Pons (tissue), 1 donor: ENCODE measurements around the gene UBE2J2.

Experiments
- DNase-seq: peaks from one replicate; pipeline ENCODE4 v3.0.0-alpha.2; 2016; ENCODE audit warnings: low spot score

The UBE2J2 gene

DNA sequence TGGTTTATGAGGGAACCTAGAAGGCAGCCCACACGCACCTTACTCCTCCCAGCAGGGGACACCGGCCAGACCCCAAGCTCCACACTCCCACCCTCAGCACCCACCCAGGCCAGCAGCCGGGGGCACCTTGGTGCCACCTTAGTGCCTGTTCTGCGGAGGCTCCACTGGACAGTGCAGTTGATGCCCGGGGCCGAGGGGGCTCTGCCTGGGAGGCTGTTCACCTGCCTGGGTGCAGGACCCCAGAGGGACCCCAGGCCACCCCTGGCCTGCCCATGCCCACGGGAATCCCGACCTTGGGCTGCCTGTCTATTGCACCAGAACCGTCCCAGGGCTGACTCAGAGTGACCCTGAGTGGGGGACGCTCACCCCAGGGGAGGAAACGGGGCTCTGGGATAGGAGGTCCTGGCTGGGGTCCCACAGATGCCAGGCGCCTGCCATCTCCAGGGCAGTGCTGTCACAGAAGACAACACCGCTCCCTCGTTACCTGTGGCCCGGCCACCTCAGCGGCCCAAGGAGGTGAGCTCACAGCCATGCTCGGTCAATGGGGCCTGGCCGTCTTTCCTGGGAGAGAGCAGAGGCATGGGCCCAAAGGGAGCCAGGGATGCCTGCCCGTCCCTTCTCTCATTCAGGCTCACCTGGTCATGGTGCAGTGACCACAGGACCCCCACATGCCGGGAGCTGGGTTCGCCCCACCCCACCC, 7.3 kb upstream of the UBE2J2 start:
- no peak for DNase-seq

DNA sequence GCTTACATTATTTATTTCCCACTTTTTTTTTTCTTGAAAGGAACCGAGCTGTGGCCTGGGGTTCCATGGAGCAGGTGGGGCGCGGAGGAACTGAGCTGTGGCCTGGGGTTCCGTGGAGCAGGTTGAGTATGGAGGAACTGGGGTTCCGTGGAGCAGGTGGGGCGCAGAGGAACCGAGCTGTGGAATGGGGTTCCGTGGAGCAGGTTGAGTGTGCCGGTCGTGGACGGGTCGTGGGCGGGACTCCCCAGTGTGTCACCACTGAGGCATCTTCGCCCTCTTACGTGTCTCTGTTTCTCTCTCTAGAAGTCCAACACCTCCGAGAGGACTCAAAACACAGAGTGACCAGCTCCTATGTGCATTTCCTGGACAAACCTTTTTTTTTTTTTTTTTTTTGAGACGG, 5.4 kb upstream of the UBE2J2 start:
- no peak for DNase-seq

DNA sequence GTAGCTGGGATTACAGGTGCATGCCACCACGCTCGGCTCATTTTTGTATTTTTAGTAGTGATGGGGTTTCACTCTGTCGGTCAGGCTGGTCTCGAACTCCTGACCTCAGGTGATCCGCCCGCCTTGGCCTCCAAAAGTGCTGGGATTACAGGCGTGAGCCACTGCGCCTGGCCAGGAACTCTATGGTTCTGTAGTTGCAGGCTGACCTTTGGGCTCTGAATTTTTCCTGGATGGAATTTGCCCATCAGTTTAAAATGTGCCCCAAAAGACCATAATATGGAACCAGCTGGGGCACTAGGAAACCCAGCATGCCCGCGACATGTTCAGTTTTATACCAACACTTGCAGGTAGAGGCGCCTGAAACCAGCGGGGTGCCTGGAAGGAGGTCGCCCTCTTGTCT, 5.0 kb upstream of the UBE2J2 start:
- DNase-seq, result no peak

DNA sequence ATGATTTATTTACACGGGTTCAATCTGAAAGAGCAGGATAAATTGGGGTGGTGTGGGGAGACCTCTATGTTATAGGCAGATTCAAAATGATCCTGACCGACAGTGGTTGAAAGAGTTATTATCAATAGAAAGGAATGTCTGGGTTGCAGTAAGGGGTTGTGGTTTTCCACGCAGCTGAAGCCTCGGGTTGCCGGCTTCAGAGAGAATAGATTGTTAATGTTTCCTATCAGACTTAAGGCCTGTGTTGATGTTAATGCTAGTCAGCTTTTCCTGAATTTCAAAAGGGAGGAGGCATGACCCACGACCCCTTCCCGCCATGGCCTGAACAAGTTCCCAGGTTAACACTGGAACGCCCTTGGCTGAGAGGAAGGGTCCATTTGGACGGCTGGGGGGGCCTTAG, 2.2 kb upstream of the UBE2J2 start:
- no peak for DNase-seq

DNA sequence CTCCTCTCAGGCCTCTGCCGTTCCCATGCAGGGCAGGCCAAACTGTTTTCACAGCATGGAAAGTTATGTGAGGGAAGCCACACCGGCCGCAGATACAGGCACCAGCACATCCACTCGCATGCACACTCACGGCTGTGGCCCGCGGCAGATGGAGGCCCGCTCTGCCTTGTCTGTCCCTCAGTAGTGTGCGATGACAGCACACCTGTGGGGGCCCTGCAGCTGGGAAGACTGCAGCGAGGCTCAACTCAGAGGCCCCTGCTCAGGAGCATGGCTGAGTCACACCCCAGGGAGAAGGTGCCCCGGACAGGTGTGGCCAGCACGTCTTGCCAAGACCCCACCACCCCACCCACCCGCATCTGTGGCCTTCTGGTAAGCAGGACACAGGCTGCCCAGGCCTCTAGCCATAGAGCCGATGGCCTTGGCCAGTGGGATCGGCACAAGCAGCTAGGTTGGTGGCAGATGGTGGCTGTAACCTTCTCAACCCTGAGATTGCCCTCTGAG, 1.3 kb upstream of the UBE2J2 start:
- DNase-seq, result no peak

DNA sequence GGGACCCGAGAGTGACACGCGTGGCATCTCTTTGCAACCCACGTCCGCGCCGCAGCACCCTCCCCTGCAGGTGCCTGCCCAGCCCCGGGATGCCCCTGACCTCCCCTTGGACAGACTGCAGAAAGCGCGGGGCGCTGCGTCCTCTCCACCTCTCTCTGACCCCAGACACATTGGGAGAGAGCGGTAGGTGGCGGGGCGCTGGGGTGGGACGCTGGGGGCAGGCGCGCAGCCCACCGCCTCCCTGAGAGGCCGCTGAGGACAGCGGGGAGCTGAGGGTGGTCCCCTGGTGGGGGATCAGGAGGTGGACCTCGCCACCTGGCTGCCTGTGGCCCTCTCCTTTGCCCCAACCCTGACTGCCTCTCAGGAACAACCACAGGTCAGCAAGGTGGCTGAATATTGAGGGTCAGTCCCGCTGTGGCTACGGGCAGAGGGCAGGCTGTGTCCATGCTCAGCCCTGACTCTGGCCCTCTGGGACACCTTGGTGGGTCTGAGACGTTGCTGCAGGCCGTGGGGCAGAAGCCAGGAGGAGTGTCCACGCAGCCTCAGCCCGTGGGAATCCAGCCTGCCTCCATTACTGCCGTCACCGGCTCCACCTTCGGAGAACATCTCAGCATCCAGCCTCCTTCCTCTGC, 761 bp upstream of the UBE2J2 start:
- no peak for DNase-seq

DNA sequence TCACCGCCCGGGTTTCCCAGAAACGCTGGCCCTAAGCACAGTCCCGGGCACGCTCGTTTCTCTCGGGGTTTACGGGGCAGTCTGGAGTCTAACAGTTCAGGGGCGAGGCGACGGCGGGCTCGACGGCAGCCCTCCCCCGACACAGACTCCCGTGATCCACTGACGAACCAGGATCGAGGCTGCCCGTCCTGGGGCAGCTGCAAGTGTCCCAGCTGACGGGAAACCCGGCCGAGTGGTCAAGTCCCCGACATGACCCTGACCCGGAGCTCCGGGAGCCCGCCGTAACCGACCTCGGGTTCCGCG, 494 bp downstream of the UBE2J2 start:
- no peak for DNase-seq

DNA sequence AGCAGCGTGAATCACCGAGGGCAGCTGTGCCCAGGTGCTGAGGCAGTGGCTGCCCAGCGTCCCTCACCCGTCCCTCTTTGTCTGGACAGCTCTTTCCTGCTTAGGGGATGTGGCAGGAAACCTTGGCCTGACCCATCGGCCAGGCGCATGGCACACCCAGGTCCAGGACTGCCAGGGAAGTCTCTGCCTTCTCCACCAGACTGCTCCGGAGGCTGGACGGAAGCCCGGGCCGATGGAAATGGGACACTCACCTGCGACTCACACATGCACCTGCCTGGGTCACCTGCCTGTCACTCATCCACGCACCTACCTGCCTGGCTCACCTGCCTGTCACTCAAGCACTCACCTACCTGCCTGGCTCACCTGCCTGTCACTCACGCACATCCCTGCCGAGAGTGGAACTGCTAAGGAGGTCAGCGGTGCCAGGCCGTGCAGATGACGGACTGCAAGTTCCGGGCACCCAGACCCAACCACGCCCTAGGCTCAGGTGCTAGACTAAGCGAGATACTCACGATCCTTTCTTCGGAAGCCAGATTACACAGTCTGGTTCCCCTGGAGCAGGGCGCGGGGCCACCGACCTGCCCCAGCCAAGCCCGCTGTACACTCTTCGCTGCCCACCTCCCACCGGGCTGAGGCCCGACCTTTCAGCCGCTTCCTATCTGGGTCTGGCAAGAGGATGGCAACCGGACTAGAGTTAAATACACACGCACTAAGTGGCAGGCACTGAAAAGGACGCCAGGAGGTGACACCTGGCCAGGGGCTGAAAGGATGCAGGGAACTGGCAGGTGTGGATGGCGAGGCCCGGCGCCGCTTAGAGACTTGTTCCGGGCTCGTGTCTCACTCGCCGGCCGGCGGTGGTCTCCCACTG, 1.1 kb downstream of the UBE2J2 start:
- no peak for DNase-seq

DNA sequence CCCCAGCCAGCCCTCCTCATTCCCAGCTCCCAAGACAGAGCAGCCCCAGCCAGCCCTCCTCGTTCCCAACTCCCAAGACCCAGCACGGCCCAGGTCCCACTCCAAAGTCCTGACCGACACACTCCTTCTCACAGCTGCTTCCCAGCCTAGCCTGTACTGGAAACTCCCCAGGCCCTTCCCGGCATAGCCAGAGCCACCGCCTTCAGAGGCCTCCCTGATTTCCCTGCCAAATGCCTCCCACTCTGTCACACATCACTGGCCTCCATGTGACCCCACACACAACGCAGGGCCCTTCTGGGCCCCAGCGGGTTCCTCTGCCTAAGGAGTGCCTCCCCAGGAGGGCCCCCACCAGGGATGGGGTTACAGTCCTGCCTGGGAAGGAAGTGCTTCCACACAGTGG, 2.8 kb downstream of the UBE2J2 start:
- no peak for DNase-seq

DNA sequence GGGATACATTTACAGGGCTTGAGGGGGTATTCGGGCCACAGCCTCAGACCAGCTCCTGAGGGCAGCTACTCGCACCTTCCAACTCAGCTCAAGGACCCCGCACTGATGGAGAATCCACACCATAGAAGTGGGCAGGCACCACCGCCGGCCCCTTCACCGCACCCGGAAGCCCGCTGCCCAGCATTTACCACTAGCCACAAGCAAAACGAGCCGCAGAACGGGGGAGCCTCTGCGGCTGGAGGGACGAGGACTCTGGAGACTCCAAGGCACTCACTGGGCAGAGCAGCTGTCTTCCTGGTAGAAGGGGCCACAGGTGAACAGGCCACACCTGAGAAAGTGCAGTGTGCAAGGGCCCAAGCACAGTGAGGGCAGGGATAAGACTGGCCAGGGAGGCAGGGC, 5.4 kb downstream of the UBE2J2 start:
- no peak for DNase-seq

DNA sequence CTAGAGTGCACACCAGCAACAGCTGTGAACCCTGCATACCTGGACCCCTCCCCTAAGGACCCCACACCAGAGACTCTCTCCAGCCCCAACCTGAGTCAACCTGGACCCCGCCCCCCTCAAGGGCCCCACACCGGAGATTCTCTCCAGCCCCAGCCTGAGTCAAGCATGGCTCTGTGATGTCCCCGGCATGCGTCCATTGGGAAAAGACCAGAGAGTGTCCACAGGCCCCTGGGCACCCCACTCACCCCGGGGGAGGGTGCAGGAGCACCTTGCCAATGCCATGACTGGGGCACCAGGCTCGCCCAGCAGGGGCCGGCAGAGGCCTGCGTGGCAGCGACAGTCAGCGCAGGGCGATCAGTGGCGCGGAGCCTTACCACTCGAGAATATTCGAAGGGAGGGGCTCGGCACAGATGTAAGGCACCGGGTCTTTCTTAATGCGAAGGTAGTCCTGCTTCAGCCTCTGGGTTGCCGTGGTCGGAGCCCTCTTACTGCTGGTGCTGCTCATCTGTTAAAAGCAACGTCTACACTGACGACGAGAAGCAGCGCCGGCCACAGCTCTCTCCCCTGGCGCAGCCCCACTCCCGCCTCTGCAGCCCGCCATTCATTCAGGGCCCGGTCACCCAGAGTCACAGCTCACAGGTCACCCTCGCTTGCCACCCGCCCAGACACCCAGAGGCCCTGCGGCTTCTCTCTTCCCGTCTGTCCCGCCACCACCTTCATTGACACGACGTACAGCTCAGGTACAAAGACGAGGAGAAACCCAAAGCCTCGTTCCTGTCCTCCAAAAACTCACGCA, 6.0 kb downstream of the UBE2J2 start:
- DNase-seq, result no peak

DNA sequence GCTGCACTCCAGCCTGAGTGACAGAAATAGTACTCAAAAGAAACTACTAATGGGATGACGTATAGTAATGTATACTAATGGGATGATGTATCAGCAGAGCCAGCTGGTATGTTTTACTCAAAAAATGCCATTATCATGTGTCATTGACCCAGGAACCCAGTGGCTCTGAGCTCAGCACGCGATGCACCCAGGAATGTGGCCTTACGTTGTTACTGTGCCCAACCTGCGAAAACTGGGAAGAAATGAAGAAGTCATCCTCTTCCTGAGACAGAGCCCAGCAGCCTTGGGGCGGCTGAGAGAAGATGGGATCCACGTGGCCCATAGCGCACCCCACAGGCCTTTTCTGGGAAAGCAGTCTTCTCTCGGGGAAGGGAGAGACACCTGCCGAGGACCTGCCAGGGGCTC, 8.8 kb downstream of the UBE2J2 start:
- DNase-seq, result no peak

DNA sequence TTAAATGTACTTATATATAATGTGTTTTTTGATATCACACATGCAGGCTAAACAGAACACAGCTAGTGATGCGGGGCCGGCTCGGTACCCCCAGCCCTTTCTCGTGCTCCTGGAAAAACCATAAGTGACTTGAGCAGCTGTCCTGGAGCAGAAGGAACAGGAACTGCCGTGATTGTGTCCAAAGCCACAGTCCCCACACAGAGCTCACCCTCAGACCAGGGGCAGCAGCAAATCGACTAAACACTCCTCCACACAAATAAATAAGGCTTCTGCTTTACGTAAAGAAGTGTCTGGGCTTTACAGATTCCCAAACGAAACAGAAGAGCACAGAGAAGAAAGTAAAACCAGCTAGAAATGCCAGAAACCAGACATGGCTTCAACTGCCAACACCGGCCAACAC, 9.6 kb downstream of the UBE2J2 start:
- DNase-seq, result no peak

DNA sequence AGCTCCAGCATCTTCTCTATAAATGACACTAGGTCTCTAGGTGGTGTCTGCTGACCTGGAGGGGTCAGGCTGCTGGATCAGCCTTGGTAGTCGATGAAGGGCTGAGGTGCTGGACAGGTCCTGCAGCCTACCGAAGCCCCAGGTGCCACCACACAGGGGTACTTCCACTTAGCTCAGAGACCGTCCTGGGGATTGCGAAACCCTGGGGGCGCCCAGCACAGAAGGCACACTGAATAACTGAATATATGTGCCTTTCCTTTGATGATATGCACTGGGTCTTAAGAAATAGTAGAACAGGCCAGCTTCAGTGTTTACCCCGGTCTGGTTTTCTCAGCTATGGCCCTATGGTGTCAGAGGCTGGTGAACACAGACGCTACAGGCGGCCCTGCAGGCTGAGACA, 10.9 kb downstream of the UBE2J2 start:
- DNase-seq, result no peak

DNA sequence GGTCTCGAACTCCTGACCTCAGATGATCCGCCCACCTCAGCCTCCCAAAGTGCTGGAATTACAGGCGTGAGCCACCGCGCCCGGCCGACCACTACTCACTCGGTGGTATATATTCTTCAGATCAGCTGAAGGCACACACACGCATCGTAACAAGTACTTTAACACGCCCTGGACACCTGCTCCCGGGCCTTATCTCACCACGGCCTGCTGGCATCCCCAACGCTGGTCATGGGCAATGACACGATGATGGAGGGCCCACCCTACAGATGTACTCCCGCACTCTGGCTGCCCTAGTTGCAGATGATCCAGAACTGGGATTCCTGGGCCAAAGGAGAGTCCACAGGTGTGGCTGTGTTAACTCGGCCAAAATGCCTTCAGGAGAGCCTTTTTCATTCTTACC, 11.6 kb downstream of the UBE2J2 start:
- no peak for DNase-seq

DNA sequence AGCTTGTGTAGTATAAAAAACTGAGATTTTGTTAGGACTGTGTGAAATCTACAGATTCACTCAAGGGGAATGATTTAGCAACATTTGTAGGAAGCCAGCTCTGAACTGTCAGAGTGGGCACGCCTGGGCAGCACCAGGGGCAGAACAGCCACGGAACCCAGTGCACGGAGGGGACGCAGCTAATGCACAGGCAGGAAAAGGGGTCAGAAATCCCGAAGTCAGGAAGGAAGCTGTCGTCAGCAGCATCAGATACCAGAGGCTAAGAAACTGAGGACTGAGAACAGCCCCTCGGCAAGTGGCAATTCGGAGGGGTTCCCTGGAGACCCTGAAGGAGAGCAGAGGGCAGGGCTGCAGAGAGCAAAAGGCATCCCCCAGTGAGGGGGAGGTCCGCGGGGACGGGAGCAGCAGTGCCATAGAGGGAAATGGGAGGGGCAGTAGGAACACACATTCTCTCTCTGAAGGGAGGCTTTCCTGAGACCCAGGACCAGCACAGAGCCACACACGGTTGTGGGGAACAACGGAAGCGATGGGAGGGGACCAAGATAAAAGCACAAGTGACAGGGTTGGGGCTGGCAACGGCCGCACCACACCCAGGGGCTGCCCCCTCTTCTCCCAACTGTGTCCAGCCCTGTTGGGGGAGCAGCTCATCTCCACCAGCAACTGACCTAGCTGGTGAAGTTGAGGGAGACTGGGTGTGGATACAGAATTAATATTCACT, 12.7 kb downstream of the UBE2J2 start:
- DNase-seq, result no peak

DNA sequence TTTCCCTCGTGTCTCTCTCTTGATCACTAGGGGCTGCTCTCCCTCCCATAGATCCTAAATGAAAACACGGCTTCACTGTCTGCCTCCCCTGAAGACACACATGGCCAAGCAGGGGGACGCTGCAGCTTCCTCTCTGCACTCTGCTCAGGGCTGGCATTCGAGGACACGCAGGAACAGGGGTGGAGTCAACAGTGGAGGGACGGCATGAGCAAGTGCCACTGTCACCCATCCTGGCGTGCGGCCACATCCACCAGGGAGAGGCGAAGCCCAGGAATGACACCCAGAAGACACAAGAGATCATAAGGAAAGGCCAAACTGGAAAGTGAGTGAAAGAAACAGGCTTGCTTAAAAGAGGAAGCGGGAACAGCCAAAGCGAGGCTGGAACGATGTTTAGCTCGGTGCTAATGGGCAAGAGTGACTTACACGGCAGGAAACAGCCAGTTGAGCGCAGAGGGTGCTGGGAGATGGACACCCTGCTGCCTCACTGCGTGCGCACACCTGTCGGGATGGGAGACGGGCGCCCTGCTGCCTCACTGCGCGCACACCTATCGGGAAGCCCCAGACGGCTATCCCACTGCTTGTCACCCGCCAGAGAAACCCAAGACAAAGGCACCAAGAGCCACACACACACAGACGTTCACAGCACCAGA, 13.6 kb downstream of the UBE2J2 start:
- peak; percentile 35 for DNase-seq

DNA sequence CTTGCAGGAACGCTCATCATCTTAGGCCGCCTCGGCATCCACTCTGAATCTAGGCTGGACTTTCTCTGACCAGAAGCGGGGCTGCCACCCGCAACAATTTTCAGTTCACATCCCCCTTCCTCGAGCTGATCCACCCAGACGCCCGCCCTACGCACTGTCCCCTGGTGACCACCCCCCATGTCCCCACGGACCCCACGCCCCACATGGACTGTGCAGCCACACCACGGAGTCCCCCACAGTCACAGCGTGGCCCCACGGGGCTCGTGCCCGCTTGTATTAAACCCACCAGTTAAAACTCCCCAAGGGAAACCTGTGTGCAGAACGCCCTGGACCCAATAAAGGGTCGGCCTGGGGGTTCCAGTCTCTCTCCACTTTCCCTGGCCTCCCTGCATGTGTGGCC, 14.1 kb downstream of the UBE2J2 start:
- DNase-seq, result no peak

DNA sequence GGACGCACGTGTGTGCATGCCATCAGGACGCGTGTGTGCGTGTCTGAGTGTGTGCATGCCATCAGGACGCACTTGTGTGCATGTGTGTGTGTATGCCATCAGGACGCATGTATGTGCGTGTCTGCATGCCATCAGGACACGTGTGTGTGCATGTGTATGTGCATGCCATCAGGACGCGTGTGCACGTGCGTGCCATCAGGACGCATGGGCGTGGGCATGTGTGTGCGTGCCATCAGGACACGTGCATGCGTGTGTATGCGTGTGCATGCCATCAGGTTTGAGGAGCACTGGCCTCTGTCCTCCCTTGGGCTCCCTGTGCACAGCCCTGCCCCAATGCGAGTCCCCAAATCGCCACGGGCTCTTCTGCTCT, 14.6 kb downstream of the UBE2J2 start:
- DNase-seq, result no peak

DNA sequence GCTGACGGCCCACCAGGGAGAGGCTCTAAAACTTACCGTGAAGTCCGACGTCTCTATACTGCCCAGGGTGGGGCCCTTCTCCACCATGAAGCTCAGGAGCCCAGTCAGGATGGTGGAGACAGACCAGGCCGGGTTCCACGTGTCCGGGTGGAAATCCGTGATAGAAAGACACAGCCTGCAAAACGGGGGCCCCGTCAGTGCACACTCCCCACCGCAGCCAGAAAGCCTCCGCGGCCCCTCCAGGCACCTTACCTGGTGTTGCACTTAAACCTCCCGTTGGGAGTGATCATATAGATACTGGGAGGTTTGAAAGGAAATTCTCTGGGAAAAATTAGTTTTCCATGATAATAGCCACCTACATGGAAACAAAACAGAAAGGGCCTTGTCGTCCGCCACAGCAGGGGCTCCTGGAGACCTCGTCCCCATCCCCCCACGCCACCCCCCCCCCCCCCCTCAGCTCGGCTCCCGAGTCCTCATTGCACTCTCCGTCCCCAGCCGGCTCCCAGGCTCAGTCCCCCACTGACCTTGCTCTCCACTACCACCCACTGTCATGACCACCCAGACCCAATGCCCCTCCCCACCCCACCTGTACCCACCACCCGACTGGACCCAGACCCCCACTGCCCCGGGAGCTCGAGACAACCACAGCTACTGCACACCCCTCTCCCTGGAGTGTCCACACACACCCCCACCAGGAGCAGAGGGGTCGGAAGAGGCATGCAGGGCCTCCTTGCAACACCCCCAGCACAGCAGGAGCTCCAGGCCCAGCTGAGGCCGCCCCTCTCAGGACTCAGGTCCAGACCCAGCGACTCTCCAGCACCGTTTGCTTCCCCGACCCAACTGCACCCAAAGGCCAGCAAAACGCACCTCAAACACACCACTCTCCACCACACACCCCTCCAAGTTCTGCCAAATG, 16.4 kb downstream of the UBE2J2 start:
- DNase-seq, result no peak
